HT-29 (cell line): ENCODE results near the gene DHDDS. TPM values are rescaled to one million over a fixed set of nuclear protein-coding genes. Genes with fewer than 3 reads are reported as not detected.

Source experiments
- total RNA-seq: library from RNA; depleted of rRNA; stranded (reverse); fragments of >200 nt; shearing (Covaris generic); gene quantifications from 2 replicates; pipeline ENCODE4 v1.2.3, GENCODE V29; 2014; rRNA removed

The DHDDS gene
- total RNA-seq, 1 experiment from 2014 or later: 43.9 TPM

Other genes with a start within 250 kb of the DHDDS start
- not detected in 2 replicates for gene CATSPER4, start 241.7 kb upstream of the DHDDS start, total RNA-seq
- gene CEP85, start 198.1 kb upstream of the DHDDS start, total RNA-seq: 25.8 and 27.0 TPM in 2 replicates
- 172 and 198 TPM in 2 replicates for gene SH3BGRL3, start 152.2 kb upstream of the DHDDS start, total RNA-seq
- gene UBXN11, start 125.7 kb upstream of the DHDDS start, total RNA-seq: 22.0 and 26.8 TPM in 2 replicates
- 1.5 and 2.1 TPM in 2 replicates for gene CD52, start 114.4 kb upstream of the DHDDS start, total RNA-seq
- gene CRYBG2, start 78.2 kb upstream of the DHDDS start, total RNA-seq: 32.7 and 49.4 TPM in 2 replicates
- not detected in 2 replicates for gene ZNF683, start 59.6 kb upstream of the DHDDS start, total RNA-seq
- not detected in 2 replicates for gene LIN28A, start 21.5 kb upstream of the DHDDS start, total RNA-seq
- gene HMGN2, start 40.1 kb downstream of the DHDDS start, total RNA-seq: 449 and 531 TPM in 2 replicates
- 72.6 and 79.8 TPM in 2 replicates for gene RPS6KA1, start 97.4 kb downstream of the DHDDS start, total RNA-seq